CD4-positive, alpha-beta T cell treated with Interleukin-4 for 1 hour (primary cell): Measurements from ENCODE around the gene RANBP10.
"Not testable (repeated sequence)": the region's sequence is repeated elsewhere in the genome, so short reads cannot be mapped to it uniquely, and the experiment has no call there.

Experiments used
- DNase-seq, 2 donors: peaks; one replicate each; pipeline ENCODE4 v3.0.0-alpha.2; 2020 to 2022

RANBP10 gene

DNA sequence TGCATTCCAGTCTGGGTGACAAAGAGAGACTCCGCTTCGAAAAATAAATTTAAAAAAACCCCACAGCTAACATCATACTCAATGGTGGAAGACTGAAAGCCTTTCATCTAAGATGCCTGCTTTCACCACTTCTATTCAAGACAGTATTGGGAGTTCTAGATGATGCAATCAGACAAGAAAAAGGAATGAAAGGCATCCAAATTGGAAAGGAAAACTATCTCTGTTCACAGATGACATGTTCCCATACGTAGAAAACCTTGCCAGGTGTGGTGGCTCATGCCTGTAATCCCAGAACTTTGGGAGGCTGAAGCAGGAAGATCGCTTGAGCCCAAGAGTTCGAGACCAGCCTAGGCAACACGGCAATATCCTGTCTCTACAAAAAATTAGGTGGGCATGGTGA lies 31.1 kb downstream of the RANBP10 start:
- DNase-seq: no peak

DNA sequence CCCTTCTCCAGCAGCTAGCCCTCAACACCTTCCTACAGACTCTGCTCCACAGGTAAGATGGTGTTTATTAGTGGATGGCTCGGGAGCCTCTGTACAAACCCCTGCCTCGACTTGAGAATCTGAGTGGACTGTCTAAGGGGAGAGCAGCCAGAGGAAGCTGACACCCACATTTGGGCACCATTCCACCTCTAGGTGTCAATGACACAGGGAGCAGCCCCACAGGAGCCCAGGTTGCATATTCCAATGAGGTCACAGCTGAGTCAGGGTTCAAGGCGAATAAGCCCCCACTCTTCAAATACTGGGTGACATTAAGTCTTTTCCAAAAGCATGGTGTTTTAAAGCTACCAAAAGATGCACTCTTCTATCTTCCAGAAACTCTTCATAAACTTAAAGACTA lies 31.9 kb downstream of the RANBP10 start:
- no peak for DNase-seq

DNA sequence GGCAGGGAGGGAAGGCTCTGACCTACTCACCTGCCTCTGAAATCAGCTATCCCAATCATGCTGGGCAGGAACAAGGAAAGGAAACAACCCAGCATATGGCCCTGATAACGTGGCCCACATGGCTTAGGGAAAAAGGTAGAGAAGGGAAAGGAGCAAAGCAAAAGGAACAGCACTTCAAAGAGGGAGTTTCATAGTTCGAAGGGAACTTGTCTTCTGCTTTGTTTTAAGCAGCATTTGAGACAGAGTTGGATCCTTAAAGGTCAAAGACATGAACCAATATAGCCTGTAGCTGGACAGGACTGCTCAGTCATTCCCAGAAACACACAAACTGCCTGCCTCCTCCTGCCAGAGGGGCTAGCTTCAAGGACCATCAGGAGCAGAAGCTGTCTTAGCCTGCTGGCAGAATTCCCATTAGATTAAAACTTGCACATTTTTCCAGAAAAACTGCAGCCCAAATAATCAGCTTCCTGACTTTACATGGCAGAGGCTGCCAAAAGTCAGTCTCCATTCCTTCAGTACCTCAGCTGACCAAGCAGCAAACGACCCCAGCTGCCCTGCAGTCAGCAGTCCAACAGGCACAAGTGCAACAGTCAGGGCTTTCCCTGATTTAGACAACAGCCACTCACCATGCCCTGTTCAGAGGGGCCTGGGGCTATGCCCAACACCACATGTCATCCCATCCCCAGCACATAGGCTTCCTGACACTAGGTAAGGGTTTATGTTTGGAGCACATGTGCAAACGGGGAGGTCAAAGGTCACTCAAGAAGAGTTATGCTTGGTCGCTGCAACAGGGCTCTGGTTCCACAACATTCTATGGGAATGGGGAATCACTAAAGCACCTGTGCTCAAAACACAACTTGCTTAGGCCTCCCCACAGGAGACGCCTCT lies 32.5 kb downstream of the RANBP10 start:
- no peak for DNase-seq

DNA sequence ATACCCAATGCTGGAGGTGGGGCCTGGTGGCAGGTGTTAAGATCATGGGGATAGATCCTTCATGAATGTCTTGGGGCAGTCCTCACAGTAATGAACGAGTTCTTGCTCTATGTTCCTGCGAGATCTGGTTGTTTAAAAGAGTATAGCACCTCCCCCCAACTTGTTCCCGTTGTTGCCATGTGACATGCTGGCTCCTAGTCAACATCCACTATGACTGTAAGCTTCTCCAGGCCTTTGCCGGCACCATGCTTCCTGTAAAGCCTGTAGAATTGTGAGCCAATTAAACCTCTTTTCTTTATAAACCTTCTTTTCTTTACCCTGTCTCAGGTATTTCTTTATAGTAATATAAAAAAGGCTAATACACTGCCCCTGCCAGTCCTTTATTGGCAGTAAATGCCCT lies 33.3 kb downstream of the RANBP10 start:
- no peak for DNase-seq

DNA sequence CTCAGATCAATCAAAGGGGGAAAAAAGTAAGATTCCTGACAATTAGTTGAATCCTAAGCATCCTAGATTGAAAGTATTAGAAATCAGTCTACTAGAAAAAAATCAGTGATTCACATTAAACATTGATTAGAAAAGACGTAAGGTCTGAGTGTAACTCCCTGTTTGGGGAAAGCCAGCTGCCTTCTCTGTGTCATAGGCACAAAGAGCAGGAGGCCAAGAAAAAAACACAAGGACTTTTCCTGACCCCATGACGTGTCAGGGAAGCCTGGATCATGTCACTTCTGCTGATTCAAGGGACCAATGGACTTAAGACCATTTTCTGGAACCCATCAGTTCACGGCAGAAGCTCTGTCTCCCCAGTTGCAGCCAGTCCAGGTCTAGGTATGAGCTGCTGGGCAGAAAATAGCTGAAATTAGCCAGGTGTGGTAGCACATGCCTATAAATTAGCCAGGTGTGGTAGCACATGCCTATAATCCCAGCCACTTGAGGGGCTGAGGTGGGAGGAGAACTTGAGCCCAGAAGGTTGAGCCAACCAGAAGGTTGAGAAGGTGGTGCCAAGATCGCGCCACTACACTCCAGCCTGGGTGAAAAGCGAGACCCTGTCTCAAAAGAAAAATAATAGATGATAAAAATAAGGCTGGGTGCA lies 35.9 kb downstream of the RANBP10 start:
- no peak for DNase-seq

DNA sequence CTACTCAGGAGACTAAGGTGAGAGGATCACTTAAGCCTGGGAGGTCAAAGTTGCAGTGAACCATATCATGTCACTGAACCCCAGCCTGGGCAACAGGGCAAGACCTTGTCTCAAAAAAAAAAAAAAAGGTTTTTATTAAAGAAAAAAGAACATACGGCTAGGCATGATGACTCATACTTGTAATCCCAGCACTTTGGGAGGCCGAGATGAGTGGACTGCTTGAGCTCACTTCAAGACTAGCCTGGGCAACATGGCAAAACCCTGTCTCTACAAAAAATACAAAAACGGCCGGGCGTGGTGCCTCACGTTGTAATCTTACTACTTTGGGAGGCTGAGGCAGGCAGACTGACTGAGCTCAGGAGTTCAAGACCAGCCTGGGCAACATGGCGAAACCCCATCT lies 38.4 kb downstream of the RANBP10 start:
- DNase-seq: no peak

DNA sequence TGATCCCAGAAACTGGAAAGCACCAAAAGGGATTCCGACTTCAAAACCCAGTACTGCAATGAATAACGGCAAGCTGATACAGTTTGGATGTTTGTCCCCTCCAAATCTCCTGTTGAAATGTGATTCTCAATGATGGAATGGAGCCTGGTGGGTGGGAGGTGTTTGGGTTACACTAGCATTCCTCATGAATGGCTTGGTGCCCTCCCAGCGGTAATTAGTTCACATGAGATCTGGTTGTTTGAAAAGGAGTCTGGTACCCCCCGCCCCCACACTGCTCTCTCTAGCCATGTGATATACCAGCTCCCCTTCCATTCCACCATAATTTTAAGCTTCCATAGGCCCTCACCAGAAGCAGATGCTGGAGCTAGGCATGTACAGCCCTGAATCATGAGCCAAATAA lies 40.1 kb downstream of the RANBP10 start:
- DNase-seq: no peak

DNA sequence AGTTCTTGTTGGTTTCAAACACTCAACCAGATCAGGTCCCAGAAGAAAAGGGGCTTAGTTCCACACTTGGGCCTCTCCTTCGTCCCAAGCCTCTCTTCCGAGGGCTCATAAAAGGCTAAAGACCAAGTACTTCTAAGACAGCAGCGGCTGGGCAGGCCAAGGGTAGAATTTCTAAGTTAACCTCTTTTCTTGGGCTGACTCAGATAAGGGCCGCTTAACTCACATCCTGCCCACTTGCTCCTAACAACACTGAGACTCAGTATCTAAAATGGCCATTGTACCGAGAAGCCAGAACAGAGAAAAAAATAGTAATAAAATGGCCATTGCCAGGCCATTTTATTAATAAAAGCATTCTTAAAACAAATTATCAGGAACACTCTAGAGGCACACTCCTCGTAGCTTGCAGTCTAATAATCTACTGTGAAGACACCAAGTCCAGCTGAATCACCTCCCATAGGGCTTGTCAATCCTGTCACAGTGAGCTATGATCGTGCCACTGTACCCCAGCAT lies 42.1 kb downstream of the RANBP10 start:
- no peak for DNase-seq

DNA sequence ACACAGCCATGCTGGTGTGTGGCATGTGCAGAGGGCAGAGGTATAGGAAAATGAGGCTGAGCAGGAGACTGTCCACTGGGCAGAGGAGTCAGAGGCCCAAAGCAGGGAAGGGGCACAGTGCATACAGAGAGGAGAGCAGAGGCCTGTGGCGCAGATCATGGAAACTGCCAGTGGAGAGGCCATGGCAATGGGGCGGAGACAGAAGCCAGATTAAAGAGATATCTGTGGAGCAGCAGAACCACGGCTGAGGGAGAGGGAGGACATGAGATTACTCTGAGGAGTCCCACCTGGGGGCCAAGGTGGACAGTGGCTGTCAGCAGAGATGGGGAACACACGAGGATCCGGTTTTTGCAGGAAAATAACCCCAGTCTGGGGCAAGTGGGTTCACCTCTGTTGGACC lies 43.3 kb downstream of the RANBP10 start:
- DNase-seq: no peak

DNA sequence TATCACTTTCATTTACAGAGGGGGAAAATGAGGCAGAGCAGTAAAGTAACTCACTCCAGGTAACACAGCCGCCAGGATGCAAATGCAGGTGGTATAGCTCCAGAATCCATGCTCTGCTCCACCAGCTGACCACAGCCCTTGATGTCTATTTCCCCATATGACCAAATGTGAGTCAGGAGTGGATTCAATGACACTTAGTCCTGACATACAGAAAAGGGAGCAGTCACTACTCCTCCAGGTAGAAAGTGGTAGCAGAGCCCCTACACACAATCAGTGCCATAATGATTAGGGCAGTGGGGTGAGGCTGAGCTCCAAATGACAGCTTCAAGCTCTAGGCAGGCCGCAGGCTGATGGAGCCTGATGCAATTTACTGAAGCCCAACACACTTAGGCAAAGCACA lies 44.0 kb downstream of the RANBP10 start:
- no peak for DNase-seq

DNA sequence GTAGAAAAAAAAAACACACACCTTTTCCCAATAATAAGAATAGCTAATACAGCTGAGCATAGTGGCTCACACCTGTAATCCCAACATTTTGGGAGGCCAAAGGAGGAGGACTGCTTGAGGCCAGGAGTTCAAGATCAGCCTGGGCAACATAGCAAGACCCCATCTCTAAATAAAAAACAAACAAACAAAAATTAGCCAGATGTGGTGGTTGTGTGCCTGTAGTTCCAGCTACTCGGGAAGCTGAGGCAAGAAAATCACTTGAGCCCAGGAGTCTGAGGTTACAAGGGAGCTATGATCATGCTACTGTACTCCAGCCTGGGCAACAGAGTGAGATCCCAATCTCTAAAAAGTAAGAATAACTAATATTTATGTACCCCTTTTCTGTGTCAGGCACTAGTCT lies 44.4 kb downstream of the RANBP10 start:
- no peak for DNase-seq

DNA sequence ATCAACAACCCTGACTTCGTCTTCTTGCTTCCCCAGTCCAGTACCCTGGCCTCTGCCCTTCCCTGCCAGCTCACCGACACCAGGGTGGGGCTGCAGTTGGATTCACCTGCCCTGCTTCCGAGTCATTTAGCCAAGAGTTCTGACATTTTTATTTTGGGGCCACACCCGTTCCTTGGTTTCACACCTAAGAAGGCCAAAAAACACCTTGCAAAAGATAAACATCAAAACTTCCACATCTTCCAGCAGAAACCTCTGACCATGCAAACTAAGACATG lies 45.5 kb downstream of the RANBP10 start:
- no peak for DNase-seq

DNA sequence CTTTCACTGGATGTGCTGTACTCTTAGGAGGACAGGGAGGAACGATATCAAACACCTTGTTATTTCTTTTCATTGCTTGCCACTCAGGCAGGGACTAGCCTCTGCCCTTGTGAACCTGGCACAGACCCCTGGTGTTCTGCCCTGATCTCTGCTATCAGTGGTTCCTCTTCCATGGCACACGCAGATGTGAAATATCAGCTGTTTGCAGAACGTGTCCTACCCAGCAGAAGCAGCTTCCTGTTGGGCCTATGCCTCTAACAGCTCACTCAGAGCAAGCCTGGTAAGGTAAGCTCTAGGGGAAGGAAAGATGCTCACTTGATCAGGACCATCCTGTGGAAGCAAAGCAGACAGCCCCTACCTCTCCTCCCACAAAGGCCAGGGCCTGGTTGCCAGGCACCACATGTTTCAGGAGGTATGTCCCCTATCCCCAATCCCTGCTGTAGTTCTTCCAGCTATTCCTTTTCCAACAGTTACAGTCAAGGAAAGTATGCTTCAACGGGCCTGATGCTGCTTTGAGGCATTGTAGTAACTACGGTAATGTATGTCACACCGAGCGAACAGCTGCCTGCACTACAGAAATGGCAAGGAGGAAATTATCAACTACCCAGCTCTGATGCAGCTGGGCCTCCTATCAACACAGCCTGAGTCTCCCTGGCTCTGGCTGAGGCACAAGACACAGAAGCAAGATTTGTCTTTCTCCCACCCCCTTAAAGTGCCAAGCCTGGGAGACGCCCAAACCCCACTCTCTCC lies 46.0 kb downstream of the RANBP10 start:
- DNase-seq: no peak

DNA sequence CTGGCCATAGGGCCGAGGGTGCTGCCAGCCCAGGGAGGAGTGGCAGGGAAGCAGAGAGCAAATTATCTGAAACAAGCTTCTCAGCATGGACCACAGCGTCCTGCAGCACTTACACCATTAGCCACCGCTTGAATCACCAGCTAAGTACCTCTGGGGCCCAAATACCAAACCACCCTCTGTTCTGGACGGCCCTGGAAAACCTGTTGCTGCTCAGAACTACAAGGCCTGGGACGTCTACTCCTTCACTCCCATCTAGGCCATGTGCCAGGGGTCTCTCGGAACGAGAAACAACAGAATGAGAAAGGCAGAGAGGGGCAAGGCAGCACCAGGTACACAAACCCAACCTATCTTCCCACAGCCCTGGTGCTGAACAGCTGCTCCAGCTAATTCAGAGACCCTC lies 47.4 kb downstream of the RANBP10 start:
- DNase-seq: no peak

DNA sequence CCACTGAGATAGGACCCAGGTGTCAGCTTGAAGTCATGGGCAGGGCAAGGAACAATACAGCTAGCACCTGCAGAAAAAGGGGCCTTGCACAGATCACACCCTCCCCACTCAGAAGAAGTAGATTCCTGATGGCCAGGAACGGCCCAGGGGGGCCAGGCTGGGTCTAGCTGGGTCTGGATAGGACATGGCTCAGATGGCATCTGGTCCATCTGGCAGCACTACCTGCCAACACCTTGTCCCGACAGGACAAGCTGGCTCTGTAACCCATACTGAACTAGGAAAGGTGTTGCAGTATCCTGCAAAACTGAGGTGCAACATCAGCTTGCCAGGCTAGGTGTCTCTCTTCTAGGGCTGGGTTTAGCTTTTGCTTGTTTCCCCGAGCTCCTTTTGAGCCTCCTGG lies 48.4 kb downstream of the RANBP10 start:
- no peak for DNase-seq

DNA sequence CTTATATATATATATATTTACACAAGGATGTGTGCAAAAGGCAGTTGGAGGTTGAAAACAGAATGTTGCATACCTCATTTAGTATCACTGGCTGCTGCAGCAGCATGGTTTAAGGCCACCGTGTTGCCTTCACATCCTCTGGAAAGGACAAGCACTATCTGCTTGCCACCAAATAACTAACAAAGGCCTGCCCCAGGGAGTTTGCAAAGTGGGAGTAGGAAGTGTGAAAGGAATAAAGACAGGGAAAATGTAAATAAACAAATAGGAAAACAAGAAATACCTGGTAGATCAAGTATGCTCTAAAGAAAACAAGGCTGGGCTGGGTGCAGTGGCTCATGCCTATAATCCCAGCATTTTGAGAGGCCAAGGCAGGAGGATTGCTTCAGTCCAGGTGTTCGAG lies 53.7 kb downstream of the RANBP10 start:
- DNase-seq: no peak

DNA sequence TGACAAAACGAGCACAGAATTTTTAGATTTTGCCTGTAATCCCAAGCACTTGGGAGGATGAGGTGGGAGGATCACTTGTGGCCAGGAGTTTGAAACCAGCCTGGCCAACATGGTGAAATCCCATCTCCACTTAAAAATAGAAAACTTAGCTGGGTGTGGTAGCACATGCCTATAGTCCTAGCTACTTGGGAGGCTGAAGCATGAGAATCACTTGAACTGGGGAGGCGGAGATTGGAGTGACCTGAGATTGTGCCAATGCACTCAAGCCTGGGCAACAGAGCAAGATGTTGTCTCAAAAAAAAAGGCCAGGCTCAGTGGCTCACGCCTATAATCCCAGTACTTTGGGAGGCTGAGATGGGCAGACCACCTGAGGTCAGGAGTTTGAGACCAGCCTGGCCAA lies 55.0 kb downstream of the RANBP10 start:
- not testable (repeated sequence) for DNase-seq

DNA sequence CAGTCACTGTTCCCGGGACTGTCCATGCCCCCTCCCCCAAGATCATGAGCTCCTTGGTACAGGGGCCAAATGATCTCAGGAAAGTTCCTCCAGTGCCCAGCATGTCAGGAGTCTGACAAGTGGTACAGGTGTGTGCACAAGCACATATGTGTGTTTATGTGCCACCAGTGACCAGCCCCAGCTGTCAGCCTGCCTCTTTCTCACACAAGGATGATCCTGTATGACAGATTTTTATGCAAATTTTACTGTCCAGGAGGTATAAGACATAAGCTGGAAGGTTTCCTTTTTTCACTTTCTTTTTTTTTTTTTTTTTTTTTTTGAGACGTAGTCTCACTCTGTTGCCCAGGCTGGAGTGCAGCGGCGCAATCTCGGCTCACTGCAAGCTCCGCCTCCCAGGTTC lies 55.9 kb downstream of the RANBP10 start:
- DNase-seq: no peak

DNA sequence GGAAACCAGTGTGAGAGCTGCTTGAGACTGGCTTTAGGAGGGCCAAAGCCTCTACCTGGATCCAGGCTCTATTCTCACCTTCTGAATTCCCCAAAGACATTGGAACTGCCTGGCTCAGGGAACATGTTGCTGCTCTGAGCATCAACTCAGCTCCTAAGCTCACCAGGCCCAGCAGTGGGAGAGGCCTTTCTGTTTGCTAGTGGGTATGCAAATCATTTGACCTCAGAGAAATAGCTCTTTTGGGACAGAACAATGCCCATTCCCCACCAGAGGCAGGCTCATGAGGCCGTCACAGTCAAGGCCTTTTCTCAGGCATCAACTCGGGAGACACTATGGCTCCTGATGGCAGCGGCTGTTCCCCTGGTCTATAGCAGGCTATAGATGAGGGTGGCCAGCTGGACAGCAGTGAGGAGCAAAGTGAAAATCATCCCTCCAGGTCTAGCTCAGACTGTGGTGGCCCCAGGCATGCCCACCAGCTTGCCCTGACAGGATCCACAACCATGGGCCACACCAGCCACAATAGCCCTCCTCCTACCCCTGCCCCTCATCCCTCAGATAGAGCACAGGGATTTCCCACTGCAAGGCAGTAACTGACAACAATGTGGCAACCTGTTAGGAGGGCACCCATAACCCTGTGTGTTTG lies 56.8 kb downstream of the RANBP10 start:
- no peak for DNase-seq

DNA sequence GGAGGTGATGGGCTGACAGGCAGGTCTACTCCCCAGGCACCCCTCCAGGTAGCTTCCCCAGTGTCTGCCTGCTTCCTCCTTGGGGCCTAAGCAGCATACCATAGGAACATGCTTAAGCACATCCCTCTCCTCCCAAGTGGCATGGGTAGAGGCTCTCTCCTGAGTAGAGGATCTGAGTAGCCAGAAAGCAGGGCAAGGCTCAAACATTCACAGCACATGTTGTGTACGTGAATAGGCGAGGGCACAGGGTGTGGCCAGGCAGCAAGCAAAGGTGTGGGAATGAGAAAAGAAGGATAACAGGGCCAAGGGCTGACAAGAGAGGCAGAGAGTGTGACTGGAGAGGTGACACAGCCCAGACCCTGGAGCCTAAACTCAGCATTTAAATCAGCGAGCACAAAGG lies 57.5 kb downstream of the RANBP10 start:
- DNase-seq: no peak

DNA sequence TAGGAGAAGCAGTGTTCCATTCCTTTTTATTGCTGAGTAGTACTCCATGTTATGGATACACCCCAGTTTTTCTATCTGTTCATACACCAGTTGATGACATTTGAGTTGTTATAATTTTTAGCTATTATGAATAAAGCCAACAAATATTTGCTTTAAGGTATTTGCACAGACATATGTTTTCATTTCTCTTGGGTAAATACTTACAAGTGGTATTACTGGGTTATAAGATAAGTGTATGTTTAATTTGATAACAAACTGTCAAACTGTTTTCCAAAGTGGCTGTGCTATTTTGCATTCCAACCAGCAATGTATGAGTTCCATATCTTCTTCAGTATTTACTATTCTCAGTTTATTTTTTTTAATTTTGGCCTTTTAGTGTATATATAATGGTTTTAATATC lies 59.5 kb downstream of the RANBP10 start:
- no peak for DNase-seq

DNA sequence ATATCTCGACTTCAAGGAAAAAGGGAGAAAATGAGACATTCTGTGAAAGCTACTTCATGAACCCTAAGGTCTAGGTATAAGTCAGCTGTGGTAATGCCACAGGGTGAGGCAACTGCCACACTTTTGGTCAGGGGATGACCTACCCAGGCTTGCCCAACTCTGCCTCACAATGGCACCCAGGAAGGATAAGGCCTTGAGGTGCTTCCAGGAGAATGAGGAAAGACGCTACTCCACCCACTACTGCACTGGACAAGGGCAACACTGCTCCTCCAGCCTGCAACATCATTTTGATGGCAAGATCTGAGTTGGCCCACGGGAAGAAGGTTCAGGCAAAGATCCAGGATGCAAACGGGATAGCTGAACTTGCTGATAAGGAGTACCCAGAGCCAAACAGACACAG lies 65.2 kb downstream of the RANBP10 start:
- no peak for DNase-seq

DNA sequence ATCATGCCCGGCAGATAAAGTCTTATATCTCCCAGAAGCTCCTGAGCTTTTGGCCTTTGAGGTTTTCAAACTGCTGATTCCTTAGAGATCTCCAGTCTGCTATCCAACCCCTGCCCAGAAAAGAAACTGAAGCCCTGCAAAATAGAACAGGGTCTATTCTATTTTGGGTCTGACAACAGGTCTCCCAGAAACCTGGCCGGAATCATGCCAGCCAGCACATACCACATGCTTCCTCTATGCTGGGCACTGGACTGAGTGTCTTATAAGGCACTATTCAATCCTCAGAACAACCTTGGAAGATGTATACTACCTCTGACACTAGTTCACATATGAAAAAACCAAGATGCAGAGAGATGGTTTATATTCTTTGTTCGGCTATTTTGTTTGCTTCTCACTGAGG lies 66.0 kb downstream of the RANBP10 start:
- DNase-seq: no peak

DNA sequence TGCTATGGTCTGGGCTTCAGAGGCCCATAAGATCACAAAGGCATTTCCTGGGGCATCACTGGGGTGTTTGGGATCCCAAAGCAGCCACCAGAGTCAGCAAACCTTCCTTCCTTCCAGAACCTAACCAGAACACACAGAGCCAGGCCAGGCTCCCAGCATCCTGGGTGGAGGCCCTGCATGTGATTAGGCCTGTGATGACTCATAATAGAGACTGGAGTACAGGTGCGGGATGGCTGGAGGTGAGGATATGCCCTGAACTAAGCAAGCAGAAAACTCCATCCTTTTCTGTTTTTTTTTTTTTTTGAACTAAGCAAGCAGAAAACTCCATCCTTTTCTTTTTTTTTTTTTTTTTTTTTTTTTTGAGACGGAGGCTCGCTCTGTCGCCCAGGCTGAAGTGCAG lies 69.5 kb downstream of the RANBP10 start:
- DNase-seq: no peak
